ENCODE results near the gene DNAJC11. TPM values are rescaled to one million over a fixed set of nuclear protein-coding genes. Genes with fewer than 3 reads are reported as not detected.

The DNAJC11 gene
- total RNA-seq, 1 experiment from 2014 or later = 57.3 TPM

- CTCF ChIA-PET = no interaction called here
- no peak for TF ChIP-seq CTCF (IDR thresholded peaks at IDR 0.05; ENCODE audit: unreplicated experiment)
- H3K9me3 Mint-ChIP-seq (ENCODE audit: low read depth, unreplicated experiment) = no peaks in the 10 kb centered on the region
- H3K36me3 Mint-ChIP-seq (ENCODE audit: insufficient read depth, unreplicated experiment) = peaks cover 45% of the 10 kb centered on the region
- DNase-seq = no peak
- BruUV-seq (replicated peaks) = no TSS peak
- H3K4me1 Mint-ChIP-seq (ENCODE audit: low read depth, unreplicated experiment) = no peaks in the 10 kb centered on the region
- no peak overlapping the region for H3K4me3 Mint-ChIP-seq (ENCODE audit: low read depth, unreplicated experiment)
- intact Hi-C loops (cut with micrococcal nuclease; ENCODE audit: unreplicated experiment) = no loop called here
- no peak overlapping the region for H3K27ac Mint-ChIP-seq (ENCODE audit: unreplicated experiment)
- H3K27me3 Mint-ChIP-seq (ENCODE audit: unreplicated experiment) = no peaks in the 10 kb centered on the region
Measured at GRCh38 chr1:6632588-6633514, 68.8 kb downstream of the DNAJC11 start.

- Mint-ChIP-seq H3K4me3 (ENCODE audit: low read depth, unreplicated experiment) (no peak overlapping the region), H3K27me3 (ENCODE audit: unreplicated experiment) (no peaks in the 10 kb centered on the region), H3K27ac (ENCODE audit: unreplicated experiment) (no peak overlapping the region), H3K36me3 (ENCODE audit: insufficient read depth, unreplicated experiment) (peaks cover 52% of the 10 kb centered on the region), H3K4me1 (ENCODE audit: low read depth, unreplicated experiment) (no peaks in the 10 kb centered on the region), H3K9me3 (ENCODE audit: low read depth, unreplicated experiment) (no peaks in the 10 kb centered on the region)
- CTCF ChIA-PET = no interaction called here
- TF ChIP-seq CTCF (IDR thresholded peaks at IDR 0.05; ENCODE audit: unreplicated experiment) = no peak
- DNase-seq = no peak
- no TSS peak for BruUV-seq (replicated peaks)
- intact Hi-C loops (cut with micrococcal nuclease; ENCODE audit: unreplicated experiment) = no loop called here
Measured at GRCh38 chr1:6631058-6631457, 70.6 kb downstream of the DNAJC11 start.

- intact Hi-C loops (cut with micrococcal nuclease; ENCODE audit: unreplicated experiment) = no loop called here
- Mint-ChIP-seq H3K27me3 (ENCODE audit: unreplicated experiment) (no peaks in the 10 kb centered on the region), H3K9me3 (ENCODE audit: low read depth, unreplicated experiment) (no peaks in the 10 kb centered on the region), H3K4me3 (ENCODE audit: low read depth, unreplicated experiment) (no peak overlapping the region), H3K36me3 (ENCODE audit: insufficient read depth, unreplicated experiment) (peaks cover 57% of the 10 kb centered on the region), H3K27ac (ENCODE audit: unreplicated experiment) (no peak overlapping the region), H3K4me1 (ENCODE audit: low read depth, unreplicated experiment) (no peaks in the 10 kb centered on the region)
- no TSS peak for BruUV-seq (replicated peaks)
- CTCF ChIA-PET = interaction anchor here (0.6 to 1.0 kb wide), 2 partner anchors 15 to 601 kb away, joined by 3 read pairs; no protein-coding TSS in a partner anchor
- TF ChIP-seq CTCF (IDR thresholded peaks at IDR 0.05; ENCODE audit: unreplicated experiment) = no peak
- no peak for DNase-seq
Measured at GRCh38 chr1:6630027-6630426, 71.6 kb downstream of the DNAJC11 start.

- no peaks in the 10 kb centered on the region for H3K27me3 Mint-ChIP-seq (ENCODE audit: unreplicated experiment)
- intact Hi-C loops (cut with micrococcal nuclease; ENCODE audit: unreplicated experiment) = no loop called here
- CTCF ChIA-PET = no interaction called here
- no peak overlapping the region for H3K4me3 Mint-ChIP-seq (ENCODE audit: low read depth, unreplicated experiment)
- no peaks in the 10 kb centered on the region for H3K9me3 Mint-ChIP-seq (ENCODE audit: low read depth, unreplicated experiment)
- DNase-seq = no peak
- no peak overlapping the region for H3K27ac Mint-ChIP-seq (ENCODE audit: unreplicated experiment)
- no TSS peak for BruUV-seq (replicated peaks)
- peaks cover 55% of the 10 kb centered on the region for H3K36me3 Mint-ChIP-seq (ENCODE audit: insufficient read depth, unreplicated experiment)
- no peak for TF ChIP-seq CTCF (IDR thresholded peaks at IDR 0.05; ENCODE audit: unreplicated experiment)
- no peaks in the 10 kb centered on the region for H3K4me1 Mint-ChIP-seq (ENCODE audit: low read depth, unreplicated experiment)
Measured at GRCh38 chr1:6628971-6629479, 72.6 kb downstream of the DNAJC11 start.

Data from Calu3 (cell line).